ENCODE measurements around the gene FYN. TPM values are rescaled to one million over a fixed set of nuclear protein-coding genes. Genes with fewer than 3 reads are reported as not detected.

Gene FYN
- total RNA-seq, 2 donors from 2014 or later = 11.3 to 21.5 TPM

DNA sequence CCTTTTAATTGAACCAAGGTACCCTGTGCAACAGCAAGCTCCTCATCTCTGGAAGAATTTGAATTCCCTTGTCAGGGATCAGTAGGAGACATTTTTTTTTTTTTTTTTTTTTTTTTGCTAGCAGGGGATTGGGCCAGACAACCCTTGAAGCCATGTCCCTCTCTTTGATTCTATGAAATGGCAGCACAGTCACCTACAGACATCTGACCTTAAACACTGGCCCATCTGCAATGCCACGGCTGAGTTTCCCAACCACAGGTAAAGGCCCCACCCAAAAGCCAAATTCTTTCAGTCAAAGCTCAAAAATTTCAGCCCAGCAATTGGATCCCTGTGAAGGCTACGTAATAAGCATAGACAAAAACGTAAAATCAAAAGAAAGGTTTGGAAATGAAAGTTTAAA lies 94.2 kb downstream of the FYN start:
- Histone ChIP-seq H3K4me1 (no peaks in the 10 kb centered on the region), H3K27ac (no peak overlapping the region), H3K9me3 (no peaks in the 10 kb centered on the region), H3K27me3 (no peaks in the 10 kb centered on the region), H3K4me3 (no peak overlapping the region), H3K9ac (ENCODE audit: low read depth in 2 of 2, low read length in 2 of 2) (no peak overlapping the region), H3K36me3 (no peaks in the 10 kb centered on the region)
- no peak for DNase-seq
- intact Hi-C loops (cut with DNase I) = no loop called here
- TF ChIP-seq, protein P1, sequence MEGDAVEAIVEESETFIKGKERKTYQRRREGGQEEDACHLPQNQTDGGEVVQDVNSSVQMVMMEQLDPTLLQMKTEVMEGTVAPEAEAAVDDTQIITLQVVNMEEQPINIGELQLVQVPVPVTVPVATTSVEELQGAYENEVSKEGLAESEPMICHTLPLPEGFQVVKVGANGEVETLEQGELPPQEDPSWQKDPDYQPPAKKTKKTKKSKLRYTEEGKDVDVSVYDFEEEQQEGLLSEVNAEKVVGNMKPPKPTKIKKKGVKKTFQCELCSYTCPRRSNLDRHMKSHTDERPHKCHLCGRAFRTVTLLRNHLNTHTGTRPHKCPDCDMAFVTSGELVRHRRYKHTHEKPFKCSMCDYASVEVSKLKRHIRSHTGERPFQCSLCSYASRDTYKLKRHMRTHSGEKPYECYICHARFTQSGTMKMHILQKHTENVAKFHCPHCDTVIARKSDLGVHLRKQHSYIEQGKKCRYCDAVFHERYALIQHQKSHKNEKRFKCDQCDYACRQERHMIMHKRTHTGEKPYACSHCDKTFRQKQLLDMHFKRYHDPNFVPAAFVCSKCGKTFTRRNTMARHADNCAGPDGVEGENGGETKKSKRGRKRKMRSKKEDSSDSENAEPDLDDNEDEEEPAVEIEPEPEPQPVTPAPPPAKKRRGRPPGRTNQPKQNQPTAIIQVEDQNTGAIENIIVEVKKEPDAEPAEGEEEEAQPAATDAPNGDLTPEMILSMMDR (IDR thresholded peaks at IDR 0.05) = no peak

DNA sequence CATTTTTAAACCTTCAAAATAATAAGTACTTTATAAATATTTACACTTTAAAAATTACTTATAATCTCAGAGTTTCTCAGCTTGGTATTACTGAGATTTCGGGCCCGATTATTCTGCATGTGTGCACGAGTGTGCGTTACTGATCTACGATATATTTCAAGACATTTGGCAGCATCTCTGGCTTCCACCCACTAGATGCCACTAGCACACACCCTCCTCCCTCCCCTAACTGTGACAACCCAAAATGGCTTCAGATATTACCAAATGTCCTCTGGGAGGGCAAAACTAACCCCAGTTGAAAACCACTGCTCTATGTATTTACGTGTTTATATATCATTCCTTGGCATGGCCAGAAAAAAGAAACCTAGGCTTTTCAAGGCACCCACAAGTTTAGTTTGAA lies 95.9 kb downstream of the FYN start:
- TF ChIP-seq, protein P1 (IDR thresholded peaks at IDR 0.05) = no peak
- H3K9me3 ChIP-seq = no peaks in the 10 kb centered on the region
- H3K9ac ChIP-seq (ENCODE audit: low read depth in 2 of 2, low read length in 2 of 2) = no peak overlapping the region
- H3K27ac ChIP-seq = no peak overlapping the region
- no peak overlapping the region for H3K4me3 ChIP-seq
- no peaks in the 10 kb centered on the region for H3K4me1 ChIP-seq
- DNase-seq = no peak
- H3K27me3 ChIP-seq = no peaks in the 10 kb centered on the region
- H3K36me3 ChIP-seq = no peaks in the 10 kb centered on the region
- intact Hi-C loops (cut with DNase I) = no loop called here

DNA sequence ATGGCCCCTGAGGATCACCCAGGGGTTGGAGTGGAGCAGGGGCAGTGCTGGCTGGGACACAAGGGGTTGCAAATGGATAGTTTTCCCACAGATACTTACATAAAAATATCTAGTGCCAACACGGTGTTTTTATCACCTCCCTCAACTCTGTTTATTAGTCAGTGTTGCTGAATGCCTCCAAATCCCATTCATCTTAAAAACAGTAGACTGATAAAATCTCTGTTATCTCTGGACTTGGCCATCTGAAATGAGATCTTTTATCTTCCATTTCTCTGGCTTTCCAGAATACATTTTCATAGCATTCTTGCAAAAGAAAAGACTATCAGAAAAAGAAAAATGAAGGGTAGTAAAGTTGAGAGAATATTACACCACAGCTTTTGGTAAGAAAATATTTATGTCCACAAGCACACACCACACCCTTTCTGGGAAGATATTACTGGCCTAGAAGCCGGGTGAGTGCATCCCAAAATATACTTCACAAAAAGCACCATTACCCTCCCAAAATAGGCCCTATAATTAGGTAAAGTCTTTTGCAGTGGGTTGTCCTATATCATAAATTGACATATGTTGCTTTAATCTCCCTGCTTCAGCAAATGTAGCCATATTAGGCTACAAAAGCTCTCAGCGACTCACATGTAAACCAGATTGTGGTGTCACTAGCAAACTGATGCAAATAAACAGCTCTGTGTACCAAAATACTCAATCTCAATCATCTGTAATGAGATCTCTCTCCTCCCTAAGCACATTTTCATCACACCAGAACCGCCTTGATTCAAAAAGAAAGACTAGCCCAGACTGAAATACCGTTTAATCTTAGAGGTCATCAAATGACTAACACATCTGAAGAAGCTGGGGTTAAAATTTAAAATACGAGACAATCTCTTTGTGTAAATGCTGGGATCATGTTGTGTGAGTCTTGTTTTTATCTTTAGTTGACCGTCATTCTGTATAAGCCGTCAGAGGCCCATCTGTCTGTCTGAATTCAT lies 96.7 kb downstream of the FYN start:
- intact Hi-C loops (cut with DNase I) = no loop called here
- Histone ChIP-seq H3K9ac (ENCODE audit: low read depth in 2 of 2, low read length in 2 of 2) (no peak overlapping the region), H3K4me1 (no peaks in the 10 kb centered on the region), H3K4me3 (no peak overlapping the region), H3K36me3 (no peaks in the 10 kb centered on the region), H3K9me3 (no peaks in the 10 kb centered on the region), H3K27ac (no peak overlapping the region), H3K27me3 (no peaks in the 10 kb centered on the region)
- TF ChIP-seq, protein P1 (IDR thresholded peaks at IDR 0.05) = no peak
- no peak for DNase-seq

DNA sequence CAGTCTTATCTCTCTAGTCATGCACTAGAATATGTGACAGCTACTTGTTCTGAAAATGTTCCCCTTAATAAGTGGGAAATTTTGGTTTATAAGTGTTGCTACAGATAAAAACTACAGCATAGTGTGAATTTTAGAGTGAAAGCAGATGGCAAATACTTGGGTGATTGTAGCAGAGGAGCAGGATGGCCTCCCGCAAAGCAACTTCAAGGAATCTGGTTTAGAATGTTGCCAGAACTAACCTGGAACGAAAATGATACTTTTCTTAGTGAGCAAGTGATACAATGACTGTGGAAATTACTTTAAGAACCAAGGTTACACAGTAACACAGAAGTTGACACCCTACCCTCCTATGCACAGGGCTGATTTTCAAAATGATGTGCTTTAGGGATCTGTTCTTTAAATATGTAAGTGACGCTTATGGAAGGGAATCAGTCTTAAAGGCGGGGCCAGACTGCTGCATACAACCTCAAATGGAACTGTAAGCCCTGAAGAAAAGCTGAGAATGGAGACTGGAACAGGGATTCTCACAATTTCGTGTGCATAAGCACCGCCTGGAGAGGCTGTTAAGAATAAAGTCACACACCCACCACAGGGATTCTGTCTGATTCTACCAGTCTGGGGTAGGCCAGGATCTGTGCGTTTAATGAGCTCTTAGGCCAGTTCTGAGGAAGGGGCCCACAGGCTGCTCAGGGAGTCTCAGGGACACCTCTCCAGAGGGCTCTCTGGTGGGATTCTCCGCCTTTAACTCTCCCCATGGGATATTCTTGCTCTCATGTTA lies 97.9 kb downstream of the FYN start:
- Histone ChIP-seq H3K9me3 (no peaks in the 10 kb centered on the region), H3K27me3 (no peaks in the 10 kb centered on the region), H3K4me1 (no peaks in the 10 kb centered on the region), H3K36me3 (no peaks in the 10 kb centered on the region), H3K4me3 (no peak overlapping the region), H3K9ac (ENCODE audit: low read depth in 2 of 2, low read length in 2 of 2) (no peak overlapping the region), H3K27ac (no peak overlapping the region)
- no peak for DNase-seq
- intact Hi-C loops (cut with DNase I) = no loop called here
- TF ChIP-seq, protein P1 (IDR thresholded peaks at IDR 0.05) = no peak

DNA sequence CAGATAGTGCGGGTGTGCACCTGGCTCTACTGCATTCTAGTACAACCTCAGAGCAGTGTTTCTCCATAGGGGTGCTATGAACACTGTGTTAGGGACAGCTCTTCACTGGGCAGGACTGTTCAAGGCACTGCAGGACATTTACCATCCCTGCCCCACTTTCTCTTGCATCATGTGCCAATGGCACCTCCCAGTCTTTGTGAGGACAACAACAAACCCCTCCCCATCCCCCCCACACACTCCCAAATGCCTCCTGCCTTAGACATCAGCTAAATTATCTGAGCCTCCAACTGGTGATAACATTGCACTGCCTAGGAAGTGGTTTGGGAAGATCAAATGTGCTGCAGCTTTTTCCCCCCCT lies 98.9 kb downstream of the FYN start:
- Histone ChIP-seq H3K27ac (no peak overlapping the region), H3K9me3 (no peaks in the 10 kb centered on the region), H3K9ac (ENCODE audit: low read depth in 2 of 2, low read length in 2 of 2) (no peak overlapping the region), H3K4me1 (no peaks in the 10 kb centered on the region), H3K4me3 (no peak overlapping the region), H3K27me3 (no peaks in the 10 kb centered on the region), H3K36me3 (no peaks in the 10 kb centered on the region)
- intact Hi-C loops (cut with DNase I) = no loop called here
- DNase-seq = no peak
- TF ChIP-seq, protein P1 (IDR thresholded peaks at IDR 0.05) = no peak
